ENCODE data around the gene GRIK5.

DNA sequence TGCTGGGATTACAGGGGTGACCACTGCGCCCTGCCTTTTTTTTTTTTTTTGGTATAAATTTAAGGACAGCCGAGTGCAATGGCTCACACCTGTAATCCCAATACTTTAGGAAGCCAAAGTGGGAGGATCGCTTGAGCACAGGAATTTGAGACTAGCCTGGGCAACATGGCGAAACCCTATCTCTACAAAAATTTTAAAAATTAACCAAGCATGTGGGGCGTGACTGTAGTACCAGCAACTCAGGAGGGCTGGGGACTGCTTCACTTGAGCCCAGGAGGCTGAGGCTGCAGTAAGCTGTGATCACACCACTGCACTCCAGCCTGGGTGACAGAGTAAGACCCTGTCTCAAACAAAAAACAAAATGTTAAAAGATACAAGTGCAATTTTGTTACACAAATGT, 27.5 kb upstream of the GRIK5 start:
- TF ChIP-seq, protein P1, sequence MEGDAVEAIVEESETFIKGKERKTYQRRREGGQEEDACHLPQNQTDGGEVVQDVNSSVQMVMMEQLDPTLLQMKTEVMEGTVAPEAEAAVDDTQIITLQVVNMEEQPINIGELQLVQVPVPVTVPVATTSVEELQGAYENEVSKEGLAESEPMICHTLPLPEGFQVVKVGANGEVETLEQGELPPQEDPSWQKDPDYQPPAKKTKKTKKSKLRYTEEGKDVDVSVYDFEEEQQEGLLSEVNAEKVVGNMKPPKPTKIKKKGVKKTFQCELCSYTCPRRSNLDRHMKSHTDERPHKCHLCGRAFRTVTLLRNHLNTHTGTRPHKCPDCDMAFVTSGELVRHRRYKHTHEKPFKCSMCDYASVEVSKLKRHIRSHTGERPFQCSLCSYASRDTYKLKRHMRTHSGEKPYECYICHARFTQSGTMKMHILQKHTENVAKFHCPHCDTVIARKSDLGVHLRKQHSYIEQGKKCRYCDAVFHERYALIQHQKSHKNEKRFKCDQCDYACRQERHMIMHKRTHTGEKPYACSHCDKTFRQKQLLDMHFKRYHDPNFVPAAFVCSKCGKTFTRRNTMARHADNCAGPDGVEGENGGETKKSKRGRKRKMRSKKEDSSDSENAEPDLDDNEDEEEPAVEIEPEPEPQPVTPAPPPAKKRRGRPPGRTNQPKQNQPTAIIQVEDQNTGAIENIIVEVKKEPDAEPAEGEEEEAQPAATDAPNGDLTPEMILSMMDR (IDR thresholded peaks at IDR 0.05) = no peak
- TF ChIP-seq POLR2A (IDR thresholded peaks at IDR 0.05) = no peak
